Hematopoietic multipotent progenitor cell treated with erythropoietin and hydrocortisone succinate and interleukin-3 and kit ligand, for 8 days (in vitro differentiated cells): ENCODE measurements around the gene SYT2.
"Not testable (repeated sequence)": the region's sequence is repeated elsewhere in the genome, so short reads cannot be mapped to it uniquely, and the experiment has no call there.

Experiments used
- DNase-seq: peaks from one replicate; pipeline ENCODE4 v3.0.0-alpha.2; 2015

SYT2 gene

GRCh38 chr1:202620036-202620435, 90.2 kb downstream of the SYT2 start:
- not testable (repeated sequence) for DNase-seq

- DNase-seq: no peak
Observed at GRCh38 chr1:202619505-202619904, 90.7 kb downstream of the SYT2 start.

- not testable (repeated sequence) for DNase-seq
Observed at GRCh38 chr1:202619012-202619411, 91.2 kb downstream of the SYT2 start.

GRCh38 chr1:202616355-202616915, 93.8 kb downstream of the SYT2 start:
- DNase-seq: no peak

GRCh38 chr1:202615501-202616354, 94.5 kb downstream of the SYT2 start:
- DNase-seq: peak; percentile 9

- DNase-seq: not testable (repeated sequence)
Observed at GRCh38 chr1:202615208-202615500, 95.1 kb downstream of the SYT2 start.

GRCh38 chr1:202614363-202615207, 95.7 kb downstream of the SYT2 start:
- not testable (repeated sequence) for DNase-seq

- DNase-seq: no peak
Observed at GRCh38 chr1:202613571-202613970, 96.7 kb downstream of the SYT2 start.

GRCh38 chr1:202612036-202612435, 98.2 kb downstream of the SYT2 start:
- DNase-seq: not testable (repeated sequence)

- no peak for DNase-seq
Observed at GRCh38 chr1:202605515-202605914, 104.7 kb downstream of the SYT2 start.

- DNase-seq: no peak
Observed at GRCh38 chr1:202603435-202603834, 106.8 kb downstream of the SYT2 start.

- no peak for DNase-seq
Observed at GRCh38 chr1:202600432-202601041, 109.7 kb downstream of the SYT2 start.

GRCh38 chr1:202599669-202600431, 110.4 kb downstream of the SYT2 start:
- peak; percentile 55 for DNase-seq

- DNase-seq: no peak
Observed at GRCh38 chr1:202597090-202597761, 113.0 kb downstream of the SYT2 start.

GRCh38 chr1:202596638-202597037, 113.6 kb downstream of the SYT2 start:
- DNase-seq: no peak

GRCh38 chr1:202593845-202594244, 116.4 kb downstream of the SYT2 start:
- no peak for DNase-seq

GRCh38 chr1:202592146-202592545, 118.1 kb downstream of the SYT2 start:
- no peak for DNase-seq

- no peak for DNase-seq
Observed at GRCh38 chr1:202591515-202591914, 118.7 kb downstream of the SYT2 start.

- DNase-seq: no peak
Observed at GRCh38 chr1:202590975-202591411, 119.3 kb downstream of the SYT2 start.

- no peak for DNase-seq
Observed at GRCh38 chr1:202590126-202590525, 120.1 kb downstream of the SYT2 start.

GRCh38 chr1:202589190-202589930, 120.9 kb downstream of the SYT2 start:
- DNase-seq: no peak
